Measurements from ENCODE around the gene TRIP6.

- TF ChIP-seq CTCF (conservative IDR thresholded peaks at IDR 0.05; ENCODE audit: low read depth, low read length) (no peak), EZH2 (IDR thresholded peaks at IDR 0.05; ENCODE audit: borderline replicate concordance, low read depth, low read length, poor library complexity, severe bottlenecking) (no peak)
These were observed 44.3 kb downstream of the TRIP6 start for GRCh38 chr7:100911484-100911883.
